GM19395 (cell line): Measurements from ENCODE around the gene ANKEF1.

ENCODE experiments used
- ATAC-seq: cut with Tn5 transposase; IDR thresholded peaks from one replicate; pipeline ENCODE4 v1.9.1; 2021; ENCODE audit warnings: mild to moderate bottlenecking, moderate library complexity; ENCODE audit not compliant: unreplicated experiment

The ANKEF1 gene

DNA sequence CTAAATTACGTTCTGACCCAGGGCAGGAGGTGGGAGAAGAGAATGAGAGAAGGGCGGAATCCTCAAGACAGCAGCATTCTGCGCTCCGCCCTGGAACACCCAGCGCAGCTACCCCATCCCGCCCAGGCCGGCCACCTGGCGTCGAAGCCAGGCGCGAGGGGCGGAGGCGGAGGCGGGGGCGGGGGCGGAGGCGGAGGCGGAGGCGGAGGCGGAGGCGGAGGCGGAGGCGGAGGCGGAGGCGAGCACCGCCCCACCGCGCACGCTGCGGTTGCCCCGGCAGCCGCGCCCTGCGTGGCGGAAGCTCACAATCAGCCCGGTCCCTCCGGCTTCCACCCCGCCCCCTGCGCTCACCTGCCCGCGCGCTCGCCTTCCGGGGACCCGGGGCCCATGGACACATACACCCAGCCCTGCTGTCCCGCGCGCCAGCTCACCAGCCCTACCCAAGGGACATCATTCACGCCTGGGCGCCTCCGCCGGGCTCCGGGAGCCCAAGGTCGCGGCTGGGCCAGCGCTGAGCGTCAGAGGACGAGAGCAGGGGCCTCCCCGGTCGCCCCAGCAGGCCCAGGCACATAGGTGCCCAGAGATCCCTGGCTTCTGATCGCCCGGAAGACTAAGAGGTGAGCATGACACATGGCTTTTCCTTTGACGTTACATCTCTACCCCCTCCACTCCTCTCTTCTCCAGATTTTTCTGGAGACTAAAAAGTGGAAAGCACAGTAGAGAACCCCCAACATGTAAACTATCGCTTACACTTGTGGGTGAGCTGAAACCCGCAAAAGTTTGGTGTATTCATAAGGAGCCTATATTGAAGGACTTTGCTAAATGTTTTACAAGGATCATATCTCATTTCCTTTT is at the start of gene ANKEF1:
Gene ANKEF1, plus strand, starts transcription at position 271 of the 855 bp plus-strand sequence. CDS start 3,315 bp downstream, outside the sequence.
- ATAC-seq: peak; percentile 92

DNA sequence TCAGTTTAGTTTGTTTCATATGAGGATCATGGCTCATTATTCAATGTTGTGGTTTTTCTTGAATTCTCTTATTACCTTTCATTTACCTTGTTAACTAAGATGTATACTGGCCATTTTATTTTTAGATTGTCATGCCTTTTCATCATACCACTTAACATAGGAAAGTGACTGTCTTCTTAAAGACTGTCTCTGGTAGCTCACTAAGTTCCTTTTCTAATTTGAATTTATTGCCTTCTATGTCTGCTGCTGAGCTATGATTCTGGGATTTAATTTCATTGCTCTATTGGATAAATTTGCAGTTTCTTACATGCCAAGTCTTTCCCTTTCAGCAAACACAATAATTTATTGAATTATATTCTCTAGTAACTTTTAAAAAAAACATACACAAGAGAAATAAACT is 49.5 kb upstream of the ANKEF1 start:
- no peak for ATAC-seq

DNA sequence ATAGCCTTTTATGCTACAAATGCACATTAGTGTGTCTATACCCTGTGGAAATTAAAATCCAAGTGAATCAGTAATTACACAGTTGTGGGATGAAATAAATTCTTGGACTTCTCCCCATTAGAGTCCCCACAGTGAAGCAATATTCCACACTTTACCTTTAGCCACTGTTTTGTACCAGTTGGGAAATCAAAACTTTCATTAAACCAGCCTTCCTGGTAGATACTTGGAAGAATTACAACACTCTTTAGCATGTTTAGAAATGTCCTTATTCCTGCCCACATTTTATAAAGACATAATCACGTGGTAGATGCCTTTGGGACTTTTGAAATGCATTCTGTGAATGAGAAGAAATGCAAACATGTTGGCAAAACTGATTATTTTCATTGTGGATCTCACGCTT is 49.0 kb upstream of the ANKEF1 start:
- no peak for ATAC-seq

DNA sequence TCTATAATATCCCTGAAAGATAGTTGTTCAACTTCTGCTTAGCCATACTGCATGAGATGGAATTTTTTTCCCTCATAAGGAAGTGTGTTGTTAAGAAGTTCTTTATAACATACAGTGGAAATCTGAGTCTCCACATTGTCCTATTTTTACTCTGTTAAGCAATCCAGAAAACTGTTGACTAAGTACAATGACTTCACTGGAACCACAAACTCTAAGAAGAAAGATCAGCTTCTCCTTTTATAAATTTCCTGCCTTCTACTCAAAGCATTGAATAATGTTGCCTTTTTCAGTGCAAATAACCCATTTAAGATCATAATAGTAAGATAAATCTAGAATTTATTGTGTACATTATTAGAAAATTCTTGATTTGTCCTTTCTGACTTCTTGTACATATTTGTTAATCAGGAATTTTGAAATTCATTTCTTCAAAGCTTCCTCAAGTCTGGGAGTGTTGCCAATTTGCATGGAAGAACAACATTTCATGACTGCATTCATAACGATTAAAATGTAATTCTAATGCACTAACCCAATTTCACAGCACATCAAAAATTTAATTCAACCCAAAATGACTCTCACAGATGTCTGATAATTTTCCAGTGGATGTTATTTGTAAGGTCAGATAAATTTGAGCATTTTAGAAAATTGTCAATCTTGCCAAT is 45.6 kb upstream of the ANKEF1 start:
- ATAC-seq: no peak

DNA sequence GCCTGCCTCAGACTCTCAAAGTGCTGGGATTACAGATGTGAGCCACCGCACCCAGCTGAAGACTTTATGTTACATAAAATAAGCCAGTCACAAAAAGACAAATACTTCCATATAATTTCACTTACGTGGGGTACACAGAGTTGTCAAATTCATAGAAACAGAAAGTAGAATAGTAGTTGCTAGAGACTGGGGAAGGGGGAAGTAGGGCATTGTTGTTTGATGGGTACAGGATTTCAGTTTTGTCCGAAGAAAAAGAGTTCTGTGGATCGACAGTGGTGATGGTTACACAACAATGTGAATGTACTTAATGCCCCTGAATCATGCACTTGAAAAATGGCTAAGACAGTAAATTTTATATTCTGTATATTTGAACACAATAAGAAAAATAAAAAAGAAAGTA is 41.6 kb upstream of the ANKEF1 start:
- ATAC-seq: no peak

DNA sequence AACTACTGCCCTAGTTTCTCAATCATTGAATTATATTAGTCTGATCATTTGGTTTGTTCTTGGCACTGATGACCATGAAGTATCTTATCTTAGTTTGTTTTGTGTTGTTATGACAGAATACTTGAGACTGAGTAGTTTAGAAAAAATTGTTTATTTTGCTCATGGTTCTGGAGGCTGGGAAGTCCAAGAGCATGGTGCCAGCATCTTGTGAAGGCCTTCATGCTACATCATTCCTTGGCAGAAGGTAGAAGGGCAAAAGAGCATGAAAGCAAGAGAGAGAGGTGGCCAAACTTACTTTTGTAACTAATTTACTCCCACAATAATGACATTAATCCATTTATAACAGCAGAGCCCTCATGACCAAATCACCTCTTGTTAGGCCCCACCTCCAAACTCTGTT is 40.1 kb upstream of the ANKEF1 start:
- ATAC-seq: no peak

DNA sequence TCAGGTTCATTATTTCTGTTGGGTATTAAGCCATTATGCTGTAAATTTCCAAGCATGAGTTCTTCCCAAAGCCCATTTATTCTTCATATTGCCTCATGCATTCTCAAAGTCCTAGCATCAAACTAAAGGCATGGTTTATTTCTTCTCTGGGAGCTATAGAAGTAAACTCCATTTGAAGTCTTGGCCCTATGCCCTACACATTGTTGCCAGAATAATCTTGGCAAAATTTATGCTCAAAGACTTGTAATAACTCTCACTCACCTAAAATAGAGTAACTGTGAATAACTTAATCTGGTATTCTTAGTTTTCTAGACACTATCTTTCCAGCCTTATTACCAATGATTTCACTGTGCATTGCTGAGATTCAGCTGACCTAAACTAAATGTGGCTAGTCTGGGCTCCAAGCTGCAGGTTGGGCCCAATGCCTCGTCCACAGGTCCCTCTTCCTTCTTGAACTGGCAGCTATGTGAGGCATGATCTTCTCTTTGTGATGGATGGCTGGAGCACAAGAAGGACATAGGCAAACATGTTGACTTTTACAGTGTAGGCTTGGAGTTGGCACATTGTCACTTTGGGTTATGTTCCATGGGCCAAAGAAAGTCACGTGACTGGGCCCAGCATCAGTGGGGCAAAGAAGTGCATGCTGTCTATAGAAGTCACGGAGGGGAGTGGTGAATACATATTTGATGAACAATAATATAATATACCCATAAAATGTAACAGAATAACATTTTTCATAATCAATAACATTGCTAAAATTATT is 39.1 kb upstream of the ANKEF1 start:
- ATAC-seq: no peak

DNA sequence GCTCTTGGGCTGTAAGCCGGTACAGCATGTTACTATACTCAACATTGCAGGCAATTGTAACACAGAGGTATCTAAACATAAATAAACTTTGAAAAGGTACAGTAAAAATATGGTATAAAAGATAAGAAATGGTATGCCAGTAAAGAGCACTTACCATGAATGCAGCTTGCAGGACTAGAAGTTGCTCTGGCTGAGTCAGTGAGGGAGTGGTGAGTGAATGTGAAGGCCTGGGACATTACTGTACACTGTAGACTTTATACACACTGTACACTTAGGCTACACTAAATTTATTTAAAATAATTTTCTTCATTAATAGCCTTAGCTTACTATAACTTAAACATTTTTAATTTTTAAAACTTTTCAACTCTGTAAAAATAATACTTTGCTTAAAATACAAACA is 37.8 kb upstream of the ANKEF1 start:
- ATAC-seq: no peak

DNA sequence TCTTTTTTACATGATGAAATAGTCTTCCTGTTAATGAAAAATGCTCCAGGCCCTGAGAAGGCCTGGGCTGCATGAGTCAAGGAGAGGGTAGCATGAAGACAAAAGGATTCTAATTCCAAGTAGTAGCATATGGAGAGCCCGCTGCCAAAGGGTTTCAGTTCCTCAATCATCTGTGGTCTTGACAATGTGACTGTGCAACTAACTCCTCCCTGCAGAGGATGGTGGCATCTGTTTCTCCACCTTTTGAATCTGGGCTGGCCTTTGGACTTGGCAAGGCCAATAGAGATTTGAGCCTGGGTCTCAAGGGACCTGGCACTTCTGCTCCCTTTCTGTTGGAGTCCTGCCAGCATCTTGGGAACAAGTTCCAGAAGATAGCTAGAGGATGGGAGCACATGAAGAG is 35.1 kb upstream of the ANKEF1 start:
- ATAC-seq: no peak

DNA sequence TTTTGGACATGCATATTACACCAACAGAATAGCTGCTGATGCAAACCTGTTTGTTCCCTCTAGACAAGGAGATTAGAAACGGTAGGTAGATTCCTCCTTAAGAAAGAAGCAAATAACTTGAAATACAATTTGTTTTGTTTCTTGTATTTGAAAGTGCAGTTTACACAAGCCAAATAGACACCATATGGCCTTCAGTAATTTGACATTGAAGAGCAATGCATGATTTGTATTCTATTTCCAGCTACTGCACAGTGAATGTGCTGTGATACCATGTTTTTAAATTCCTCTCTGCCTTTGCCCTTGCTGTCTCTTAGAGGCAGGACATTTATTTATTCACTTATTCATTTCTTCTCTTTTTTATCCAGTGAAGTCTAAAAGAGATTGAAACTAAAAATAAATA is 31.9 kb upstream of the ANKEF1 start:
- ATAC-seq: no peak

DNA sequence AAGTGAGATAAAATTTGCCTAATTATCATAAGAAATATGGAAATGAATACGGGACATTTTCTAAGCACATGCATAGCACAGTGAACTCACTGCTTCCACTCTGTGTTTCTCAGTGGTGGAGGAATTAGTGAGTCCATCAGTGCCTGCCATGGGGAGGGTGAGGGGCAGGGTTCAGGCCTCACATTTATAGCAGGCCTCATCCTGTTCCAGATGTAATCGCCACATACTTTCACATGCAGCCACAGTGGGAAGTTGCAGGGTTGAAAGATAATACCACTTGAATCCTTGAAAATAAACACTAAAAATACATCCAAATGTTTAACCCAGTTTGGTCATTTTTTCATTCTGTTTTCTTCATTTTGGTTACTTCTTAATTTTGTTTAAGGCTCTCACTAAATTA is 29.9 kb upstream of the ANKEF1 start:
- no peak for ATAC-seq

DNA sequence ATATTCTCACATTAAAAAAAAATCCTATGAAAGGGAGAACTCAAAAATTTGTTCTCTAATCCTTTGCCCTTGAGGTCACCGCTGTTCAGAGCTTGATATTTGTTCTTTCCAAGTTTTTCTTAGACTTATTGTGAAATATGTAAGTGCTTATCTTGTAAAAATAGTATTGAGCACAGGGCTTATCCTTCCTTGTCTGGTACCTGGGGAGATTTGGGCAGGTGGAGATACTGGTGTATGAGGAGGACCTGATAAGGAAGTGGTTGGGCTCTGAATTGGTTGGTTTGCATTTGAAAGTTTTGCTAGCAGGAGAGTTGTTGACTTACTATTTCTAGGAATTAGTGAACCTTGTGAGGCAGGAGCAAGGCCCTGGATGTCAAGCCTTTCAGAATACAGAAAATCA is 28.9 kb upstream of the ANKEF1 start:
- ATAC-seq: no peak

DNA sequence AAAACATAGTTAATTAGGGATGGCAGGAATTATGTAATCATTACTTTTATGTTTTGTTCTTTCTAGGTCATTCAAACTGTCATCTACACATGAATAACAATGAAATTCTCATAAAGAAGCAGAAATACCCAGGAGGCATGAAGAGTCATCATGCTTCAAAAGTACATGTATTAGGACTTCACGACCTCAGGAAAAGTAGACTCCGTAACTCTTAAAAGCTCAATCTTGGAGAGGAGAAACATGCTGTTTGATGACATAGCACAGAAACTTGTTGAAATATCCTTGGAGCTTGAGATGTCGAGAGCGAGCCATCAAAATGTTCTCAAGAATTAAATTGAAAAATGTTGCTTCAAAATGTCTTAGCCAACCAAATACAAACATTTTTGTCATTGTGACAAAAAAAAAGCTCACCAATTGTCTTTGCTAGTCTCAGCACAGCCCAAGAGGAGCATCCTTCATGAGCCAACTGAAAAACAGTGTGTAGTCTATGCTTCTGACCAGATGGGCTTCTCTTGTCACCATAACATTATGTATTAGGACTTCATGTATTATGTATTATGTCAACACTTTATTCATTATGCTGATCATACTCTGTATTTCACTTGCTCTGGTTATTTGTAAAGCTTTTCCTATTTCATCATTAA is 28.2 kb upstream of the ANKEF1 start:
- no peak for ATAC-seq

DNA sequence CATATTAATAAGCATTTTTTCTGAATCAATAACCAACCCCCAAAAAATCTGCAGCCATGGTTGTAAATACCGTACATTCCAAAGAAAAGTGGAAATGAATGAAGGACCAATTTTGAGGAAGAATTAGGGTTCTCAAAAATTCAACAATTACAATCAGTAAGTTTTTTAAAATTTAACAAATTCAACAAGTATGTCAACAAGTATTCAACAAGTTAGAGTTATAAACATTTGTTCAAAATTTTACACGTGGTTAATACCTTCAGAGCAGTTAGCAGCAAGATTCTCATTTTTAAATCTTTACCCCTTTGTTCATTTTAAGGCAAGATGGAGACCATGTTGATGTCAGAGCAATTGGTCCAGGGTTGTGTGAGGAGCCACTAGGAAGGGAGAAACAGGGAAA is 27.6 kb upstream of the ANKEF1 start:
- ATAC-seq: no peak

DNA sequence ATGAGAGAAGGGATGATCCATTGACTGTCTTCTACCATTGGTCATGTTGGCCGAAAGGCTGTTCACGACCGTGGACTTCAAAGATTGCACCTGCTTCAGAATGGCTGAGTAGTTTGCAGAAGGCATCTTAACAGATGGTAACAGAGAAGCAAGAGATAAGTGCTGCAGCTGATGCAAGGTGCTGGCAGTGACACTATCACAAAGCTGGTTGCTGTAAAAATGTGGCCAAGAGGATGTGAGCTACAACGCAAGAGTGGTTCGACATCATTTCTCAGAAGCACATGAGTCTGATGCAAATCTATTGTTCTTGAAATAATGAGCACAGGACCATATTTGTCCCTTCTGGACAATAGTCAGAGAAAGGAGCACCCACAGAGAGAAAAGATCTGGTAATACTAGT is 27.0 kb upstream of the ANKEF1 start:
- no peak for ATAC-seq

DNA sequence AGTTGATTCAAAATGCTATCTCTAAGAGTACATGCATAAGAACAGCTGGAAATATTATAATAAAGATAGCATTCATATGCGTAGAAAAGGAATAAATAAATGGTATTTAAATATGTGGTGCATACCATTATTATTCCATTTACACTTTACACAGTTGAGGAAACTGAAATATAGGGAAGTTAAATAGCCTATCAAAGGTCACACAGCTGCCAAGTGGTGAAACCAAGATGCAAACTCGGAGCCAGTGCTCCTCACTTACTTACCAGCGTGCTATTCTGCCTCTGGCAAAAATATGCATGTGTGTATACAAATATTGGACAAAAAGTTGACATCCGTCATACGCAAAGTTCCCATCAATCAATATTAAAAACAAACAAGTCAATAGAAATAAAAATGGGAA is 22.3 kb upstream of the ANKEF1 start:
- ATAC-seq: no peak

DNA sequence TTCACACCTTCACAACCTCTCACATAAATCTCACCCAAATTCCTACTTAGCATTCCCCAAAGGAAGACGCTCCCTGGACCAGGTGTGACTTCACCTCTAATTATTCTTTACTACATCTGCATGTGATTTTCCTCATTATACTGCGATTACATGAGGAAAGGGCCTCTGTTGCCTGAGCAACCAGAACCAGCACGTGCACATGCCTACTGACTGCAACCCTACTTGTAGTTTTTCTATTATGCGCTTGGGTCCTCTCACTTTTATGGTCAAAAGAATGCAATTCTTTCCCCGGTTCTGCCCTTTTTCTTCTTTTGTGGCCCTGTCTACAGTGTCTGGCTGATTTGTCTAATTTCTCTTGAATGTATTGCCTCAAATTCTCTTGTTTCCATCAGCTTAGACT is 20.4 kb upstream of the ANKEF1 start:
- no peak for ATAC-seq

DNA sequence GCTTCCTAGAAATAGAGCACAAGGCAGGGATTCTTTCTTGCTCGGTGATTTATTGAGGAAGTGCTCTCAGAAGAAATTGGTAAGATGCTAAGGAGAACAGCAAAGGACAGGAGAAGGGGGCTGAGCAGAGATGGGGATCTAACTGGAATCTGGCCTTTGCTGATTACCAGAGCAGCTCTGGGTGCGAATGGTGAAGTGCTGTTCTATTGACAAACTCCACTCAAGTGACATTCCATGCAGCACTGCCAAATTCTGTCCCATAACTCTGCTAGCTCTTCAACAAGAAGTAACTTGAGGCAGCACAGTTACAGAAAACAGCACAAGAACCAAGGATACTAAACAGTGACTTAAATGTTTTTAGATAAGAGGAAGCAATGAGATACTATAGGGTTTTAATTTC is 13.8 kb upstream of the ANKEF1 start:
- no peak for ATAC-seq

DNA sequence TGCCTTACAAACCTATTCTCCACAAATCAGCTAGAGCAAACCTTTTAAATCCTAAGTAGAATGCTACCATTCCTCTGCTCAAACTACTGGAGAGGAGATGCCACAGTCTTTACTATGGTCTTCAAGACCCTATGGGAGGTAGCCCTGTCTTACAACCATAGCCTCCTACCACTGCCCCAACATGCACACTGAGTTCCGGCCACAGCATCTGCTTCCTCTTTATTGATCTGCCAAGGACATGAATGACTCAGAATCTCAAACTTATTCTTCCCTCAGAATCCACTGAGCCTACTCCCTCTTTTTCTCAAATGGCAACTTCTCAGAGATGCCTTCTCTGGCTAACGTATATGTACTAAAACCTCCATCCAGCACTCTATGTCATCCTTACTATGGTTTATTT is 12.2 kb upstream of the ANKEF1 start:
- ATAC-seq: peak; percentile 68

DNA sequence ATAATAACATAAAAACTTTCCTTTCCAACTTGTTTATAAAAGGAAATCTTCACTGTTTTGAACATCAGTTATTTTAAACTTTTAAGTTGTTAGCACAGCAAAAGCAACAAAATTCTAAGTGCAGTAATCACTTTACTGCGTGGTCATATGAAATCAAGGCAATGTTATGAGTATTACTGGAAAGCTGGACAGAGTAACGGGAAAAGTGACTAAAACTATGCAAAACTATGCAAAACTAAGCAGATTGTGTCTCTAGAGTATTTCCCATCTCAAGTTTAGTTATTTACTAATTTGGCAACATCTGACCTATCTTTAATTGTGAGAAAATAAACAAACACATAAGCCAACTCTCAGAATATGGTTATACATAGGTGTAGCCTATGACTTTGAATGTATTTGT is 10.9 kb upstream of the ANKEF1 start:
- no peak for ATAC-seq
